SK-N-SH treated with all-trans-retinoic acid at 6 μM for 48 hours (cell line): Measurements from ENCODE around the gene KCNT1.

Source experiments
- ATAC-seq: fragments of 200-7000 bp; cut with Tn5 transposase; 3 replicates; pipeline ENCODE4 v1.9.1; 2020; ENCODE audit warnings: mild to moderate bottlenecking, moderate library complexity
- BACH2 ChIP-seq: fragments of 250-450 bp; sonication (Bioruptor Pico); IDR thresholded peaks from 2 replicates; pipeline ENCODE4 v1.9.0; 2021; ENCODE audit warnings: mild to moderate bottlenecking, borderline replicate concordance
- CREB5 ChIP-seq: fragments of 250-450 bp; sonication (Bioruptor Pico); IDR thresholded peaks from 2 replicates; pipeline ENCODE4 v1.5.1; 2020; ENCODE audit warnings: low read depth, mild to moderate bottlenecking, moderate library complexity
- CSDC2 ChIP-seq: fragments of 250-450 bp; sonication (Bioruptor Pico); IDR thresholded peaks from 2 replicates; pipeline ENCODE4 v1.5.0; 2020; ENCODE audit warnings: mild to moderate bottlenecking, moderate library complexity
- ESRRG ChIP-seq: fragments of 250-450 bp; sonication (Bioruptor Pico); IDR thresholded peaks from 2 replicates; pipeline ENCODE4 v1.6.1; 2021; ENCODE audit warnings: mild to moderate bottlenecking
- GLIS3 ChIP-seq: fragments of 250-450 bp; sonication (Bioruptor Pico); IDR thresholded peaks from 2 replicates; pipeline ENCODE4 v1.5.0; 2020; ENCODE audit warnings: mild to moderate bottlenecking, moderate library complexity
- ISL1 ChIP-seq: fragments of 250-450 bp; sonication (Bioruptor Pico); IDR thresholded peaks from 2 replicates; pipeline ENCODE4 v2.1.2; 2022; ENCODE audit warnings: mild to moderate bottlenecking, moderate library complexity
- OSR1 ChIP-seq: fragments of 250-450 bp; sonication (Bioruptor Pico); IDR thresholded peaks from 2 replicates; pipeline ENCODE4 v1.8.0; 2022; ENCODE audit warnings: moderate library complexity, mild to moderate bottlenecking, inconsistent platforms
- RARB ChIP-seq: fragments of 250-450 bp; sonication (Bioruptor Pico); IDR thresholded peaks from 2 replicates; pipeline ENCODE4 v1.8.0; 2021; ENCODE audit warnings: mild to moderate bottlenecking, moderate library complexity
- SNAI2 ChIP-seq: fragments of 250-450 bp; sonication (Bioruptor Pico); IDR thresholded peaks from 2 replicates; pipeline ENCODE4 v1.5.0; 2020; ENCODE audit warnings: mild to moderate bottlenecking, moderate library complexity
- TCF4 ChIP-seq: fragments of 250-450 bp; sonication (Bioruptor Pico); IDR thresholded peaks from 2 replicates; pipeline ENCODE4 v1.8.0; 2021; ENCODE audit warnings: mild to moderate bottlenecking, moderate library complexity, borderline replicate concordance
- TOX ChIP-seq: fragments of 250-450 bp; sonication (Bioruptor Pico); IDR thresholded peaks from 2 replicates; pipeline ENCODE4 v1.8.0; 2021; ENCODE audit warnings: mild to moderate bottlenecking, moderate library complexity, borderline replicate concordance
- ZC3H10 ChIP-seq: fragments of 250-450 bp; sonication (Bioruptor Pico); IDR thresholded peaks from 2 replicates; pipeline ENCODE4 v1.5.1; 2021; ENCODE audit warnings: mild to moderate bottlenecking, moderate library complexity
- ZFP3 ChIP-seq: fragments of 250-450 bp; sonication (Bioruptor Pico); IDR thresholded peaks from 2 replicates; pipeline ENCODE4 v1.5.0; 2020; ENCODE audit warnings: mild to moderate bottlenecking, moderate library complexity
- ZFP30 ChIP-seq: fragments of 450-650 bp; formaldehyde crosslinking; IDR thresholded peaks from 2 replicates; pipeline ENCODE4 v1.5.0; 2022; ENCODE audit warnings: mild to moderate bottlenecking, moderate library complexity
- ZNF565 ChIP-seq: fragments of 450-650 bp; formaldehyde crosslinking; conservative IDR thresholded peaks from 2 replicates; pipeline ENCODE4 v1.5.0; 2020; ENCODE audit warnings: low read depth, mild to moderate bottlenecking, moderate library complexity
- ZNF70 ChIP-seq: fragments of 450-650 bp; formaldehyde crosslinking; IDR thresholded peaks from 2 replicates; pipeline ENCODE4 v1.5.0; 2020; ENCODE audit warnings: mild to moderate bottlenecking, moderate library complexity
- ZNF8 ChIP-seq: fragments of 450-650 bp; formaldehyde crosslinking; IDR thresholded peaks from 2 replicates; pipeline ENCODE4 v1.5.0; 2020; ENCODE audit warnings: mild to moderate bottlenecking, moderate library complexity
- TF ChIP-seq, protein P1 (sequence below): fragments of 250-450 bp; sonication (Bioruptor Pico); IDR thresholded peaks from 2 replicates; pipeline ENCODE4 v1.8.0; 2021; ENCODE audit warnings: low read depth, mild to moderate bottlenecking, moderate library complexity, borderline replicate concordance
- TF ChIP-seq, protein P2 (sequence below): fragments of 250-450 bp; sonication (Bioruptor Pico); IDR thresholded peaks from 2 replicates; pipeline ENCODE4 v1.8.0; 2020; ENCODE audit warnings: mild to moderate bottlenecking, moderate library complexity, borderline replicate concordance
- TF ChIP-seq, protein P3 (sequence below): fragments of 250-450 bp; sonication (Bioruptor Pico); IDR thresholded peaks from 2 replicates; pipeline ENCODE4 v1.5.0; 2020; ENCODE audit warnings: mild to moderate bottlenecking, moderate library complexity
- TF ChIP-seq, protein P4 (sequence below): fragments of 250-450 bp; sonication (Bioruptor Pico); IDR thresholded peaks from 2 replicates; pipeline ENCODE4 v1.5.1; 2021; ENCODE audit warnings: mild to moderate bottlenecking, moderate library complexity

The KCNT1 gene

GRCh38 chr9:135696446-135696845, 5.5 kb upstream of the KCNT1 start:
- ATAC-seq = no peak
- TF ChIP-seq ESRRG (CRISPR knock-in tag) (no peak), CREB5 (no peak), SNAI2 (CRISPR knock-in tag) (no peak), ZFP3 (no peak), ZC3H10 (CRISPR knock-in tag) (no peak), GLIS3 (CRISPR knock-in tag) (no peak), RARB (no peak), ZNF70 (CRISPR knock-in tag) (no peak)
- TF ChIP-seq, protein P1, sequence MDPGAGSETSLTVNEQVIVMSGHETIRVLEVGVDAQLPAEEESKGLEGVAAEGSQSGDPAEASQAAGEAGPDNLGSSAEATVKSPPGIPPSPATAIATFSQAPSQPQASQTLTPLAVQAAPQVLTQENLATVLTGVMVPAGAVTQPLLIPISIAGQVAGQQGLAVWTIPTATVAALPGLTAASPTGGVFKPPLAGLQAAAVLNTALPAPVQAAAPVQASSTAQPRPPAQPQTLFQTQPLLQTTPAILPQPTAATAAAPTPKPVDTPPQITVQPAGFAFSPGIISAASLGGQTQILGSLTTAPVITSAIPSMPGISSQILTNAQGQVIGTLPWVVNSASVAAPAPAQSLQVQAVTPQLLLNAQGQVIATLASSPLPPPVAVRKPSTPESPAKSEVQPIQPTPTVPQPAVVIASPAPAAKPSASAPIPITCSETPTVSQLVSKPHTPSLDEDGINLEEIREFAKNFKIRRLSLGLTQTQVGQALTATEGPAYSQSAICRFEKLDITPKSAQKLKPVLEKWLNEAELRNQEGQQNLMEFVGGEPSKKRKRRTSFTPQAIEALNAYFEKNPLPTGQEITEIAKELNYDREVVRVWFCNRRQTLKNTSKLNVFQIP (CRISPR knock-in tag) = no peak

DNA sequence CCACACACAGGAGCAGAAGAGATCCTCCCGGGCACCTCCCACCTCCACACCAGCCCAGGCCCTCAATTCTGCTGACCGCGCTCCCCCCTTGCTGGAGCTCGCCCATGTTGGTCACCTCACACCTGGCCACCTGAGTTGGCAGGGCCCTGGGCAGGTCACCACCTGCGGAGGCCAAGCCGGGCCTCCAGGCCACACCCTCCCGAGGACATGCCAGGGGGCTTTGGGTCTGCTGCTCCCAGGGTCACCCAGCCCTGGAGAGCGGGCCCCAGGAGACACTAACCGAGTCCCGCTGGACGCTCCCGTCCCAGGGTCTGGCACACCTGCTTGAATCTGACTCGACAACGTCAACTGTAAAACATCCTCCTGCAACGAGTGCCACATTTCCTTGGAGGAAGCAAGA, 4.8 kb upstream of the KCNT1 start:
- no peak for TF ChIP-seq ZNF565 (CRISPR knock-in tag)
- TF ChIP-seq TOX (CRISPR knock-in tag) = no peak
- no peak for TF ChIP-seq ISL1 (CRISPR knock-in tag)
- no peak for TF ChIP-seq OSR1 (CRISPR knock-in tag)
- no peak for TF ChIP-seq CSDC2 (CRISPR knock-in tag)
- no peak for TF ChIP-seq ZNF8 (CRISPR knock-in tag)
- TF ChIP-seq ZNF70 (CRISPR knock-in tag) = no peak
- TF ChIP-seq ZFP30 (CRISPR knock-in tag) = no peak
- TF ChIP-seq, protein P1 (CRISPR knock-in tag) = no peak
- TF ChIP-seq, protein P2, sequence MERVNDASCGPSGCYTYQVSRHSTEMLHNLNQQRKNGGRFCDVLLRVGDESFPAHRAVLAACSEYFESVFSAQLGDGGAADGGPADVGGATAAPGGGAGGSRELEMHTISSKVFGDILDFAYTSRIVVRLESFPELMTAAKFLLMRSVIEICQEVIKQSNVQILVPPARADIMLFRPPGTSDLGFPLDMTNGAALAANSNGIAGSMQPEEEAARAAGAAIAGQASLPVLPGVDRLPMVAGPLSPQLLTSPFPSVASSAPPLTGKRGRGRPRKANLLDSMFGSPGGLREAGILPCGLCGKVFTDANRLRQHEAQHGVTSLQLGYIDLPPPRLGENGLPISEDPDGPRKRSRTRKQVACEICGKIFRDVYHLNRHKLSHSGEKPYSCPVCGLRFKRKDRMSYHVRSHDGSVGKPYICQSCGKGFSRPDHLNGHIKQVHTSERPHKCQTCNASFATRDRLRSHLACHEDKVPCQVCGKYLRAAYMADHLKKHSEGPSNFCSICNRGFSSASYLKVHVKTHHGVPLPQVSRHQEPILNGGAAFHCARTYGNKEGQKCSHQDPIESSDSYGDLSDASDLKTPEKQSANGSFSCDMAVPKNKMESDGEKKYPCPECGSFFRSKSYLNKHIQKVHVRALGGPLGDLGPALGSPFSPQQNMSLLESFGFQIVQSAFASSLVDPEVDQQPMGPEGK (CRISPR knock-in tag) = no peak
- TF ChIP-seq BACH2 = no peak
- no peak for TF ChIP-seq TCF4
- TF ChIP-seq, protein P3, sequence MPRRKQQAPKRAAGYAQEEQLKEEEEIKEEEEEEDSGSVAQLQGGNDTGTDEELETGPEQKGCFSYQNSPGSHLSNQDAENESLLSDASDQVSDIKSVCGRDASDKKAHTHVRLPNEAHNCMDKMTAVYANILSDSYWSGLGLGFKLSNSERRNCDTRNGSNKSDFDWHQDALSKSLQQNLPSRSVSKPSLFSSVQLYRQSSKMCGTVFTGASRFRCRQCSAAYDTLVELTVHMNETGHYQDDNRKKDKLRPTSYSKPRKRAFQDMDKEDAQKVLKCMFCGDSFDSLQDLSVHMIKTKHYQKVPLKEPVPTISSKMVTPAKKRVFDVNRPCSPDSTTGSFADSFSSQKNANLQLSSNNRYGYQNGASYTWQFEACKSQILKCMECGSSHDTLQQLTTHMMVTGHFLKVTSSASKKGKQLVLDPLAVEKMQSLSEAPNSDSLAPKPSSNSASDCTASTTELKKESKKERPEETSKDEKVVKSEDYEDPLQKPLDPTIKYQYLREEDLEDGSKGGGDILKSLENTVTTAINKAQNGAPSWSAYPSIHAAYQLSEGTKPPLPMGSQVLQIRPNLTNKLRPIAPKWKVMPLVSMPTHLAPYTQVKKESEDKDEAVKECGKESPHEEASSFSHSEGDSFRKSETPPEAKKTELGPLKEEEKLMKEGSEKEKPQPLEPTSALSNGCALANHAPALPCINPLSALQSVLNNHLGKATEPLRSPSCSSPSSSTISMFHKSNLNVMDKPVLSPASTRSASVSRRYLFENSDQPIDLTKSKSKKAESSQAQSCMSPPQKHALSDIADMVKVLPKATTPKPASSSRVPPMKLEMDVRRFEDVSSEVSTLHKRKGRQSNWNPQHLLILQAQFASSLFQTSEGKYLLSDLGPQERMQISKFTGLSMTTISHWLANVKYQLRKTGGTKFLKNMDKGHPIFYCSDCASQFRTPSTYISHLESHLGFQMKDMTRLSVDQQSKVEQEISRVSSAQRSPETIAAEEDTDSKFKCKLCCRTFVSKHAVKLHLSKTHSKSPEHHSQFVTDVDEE (CRISPR knock-in tag) = no peak
- TF ChIP-seq, protein P4, sequence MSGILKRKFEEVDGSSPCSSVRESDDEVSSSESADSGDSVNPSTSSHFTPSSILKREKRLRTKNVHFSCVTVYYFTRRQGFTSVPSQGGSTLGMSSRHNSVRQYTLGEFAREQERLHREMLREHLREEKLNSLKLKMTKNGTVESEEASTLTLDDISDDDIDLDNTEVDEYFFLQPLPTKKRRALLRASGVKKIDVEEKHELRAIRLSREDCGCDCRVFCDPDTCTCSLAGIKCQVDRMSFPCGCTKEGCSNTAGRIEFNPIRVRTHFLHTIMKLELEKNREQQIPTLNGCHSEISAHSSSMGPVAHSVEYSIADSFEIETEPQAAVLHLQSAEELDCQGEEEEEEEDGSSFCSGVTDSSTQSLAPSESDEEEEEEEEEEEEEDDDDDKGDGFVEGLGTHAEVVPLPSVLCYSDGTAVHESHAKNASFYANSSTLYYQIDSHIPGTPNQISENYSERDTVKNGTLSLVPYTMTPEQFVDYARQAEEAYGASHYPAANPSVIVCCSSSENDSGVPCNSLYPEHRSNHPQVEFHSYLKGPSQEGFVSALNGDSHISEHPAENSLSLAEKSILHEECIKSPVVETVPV (CRISPR knock-in tag) = no peak
- no peak for TF ChIP-seq ESRRG (CRISPR knock-in tag)
- no peak for TF ChIP-seq RARB
- no peak for TF ChIP-seq GLIS3 (CRISPR knock-in tag)
- no peak for TF ChIP-seq ZC3H10 (CRISPR knock-in tag)
- no peak for TF ChIP-seq SNAI2 (CRISPR knock-in tag)
- TF ChIP-seq CREB5 = no peak
- TF ChIP-seq, all 23 proteins: peak for 0

More for the DNA sequence above, 4.8 kb upstream of the KCNT1 start:
- no peak for ATAC-seq
